Endodermal cell (in vitro differentiated cells): ENCODE data around the gene LAIR1. TPM values are rescaled to one million over a fixed set of nuclear protein-coding genes. Genes with fewer than 3 reads are reported as not detected.

Experiments used
- DNase-seq: peaks from one replicate; pipeline ENCODE4 v3.0.0-alpha.2; 2017
- H3K27ac ChIP-seq: 2 replicates; pipeline ENCODE4 v1.5.1; 2013; ENCODE audit warnings: mild to moderate bottlenecking, low read depth, low read length, moderate library complexity
- H3K27me3 ChIP-seq: 2 replicates; pipeline ENCODE4 v1.6.1; 2013; ENCODE audit warnings: mild to moderate bottlenecking, low read length, moderate library complexity; ENCODE audit not compliant: insufficient read depth, control insufficient read depth, poor library complexity, severe bottlenecking
- H3K36me3 ChIP-seq: 2 replicates; pipeline ENCODE4 v1.7.0; 2013; ENCODE audit warnings: mild to moderate bottlenecking, low read length, moderate library complexity; ENCODE audit not compliant: control insufficient read depth, insufficient read depth
- H3K4me1 ChIP-seq: one replicate; pipeline ENCODE4 v1.7.0; 2013; ENCODE audit warnings: low read length; ENCODE audit not compliant: control insufficient read depth, insufficient read depth
- H3K4me3 ChIP-seq: 2 replicates; pipeline ENCODE4 v1.5.1; 2013; ENCODE audit warnings: mild to moderate bottlenecking, low read length, moderate library complexity
- H3K9ac ChIP-seq: 2 replicates; pipeline ENCODE4 v1.6.1; 2013; ENCODE audit warnings: mild to moderate bottlenecking, low read length, moderate library complexity; ENCODE audit not compliant: poor library complexity, severe bottlenecking; ENCODE audit errors: extremely low read depth
- H3K9me3 ChIP-seq: 2 replicates; pipeline ENCODE4 v1.6.1; 2013; ENCODE audit warnings: mild to moderate bottlenecking, low read length, moderate library complexity; ENCODE audit not compliant: control insufficient read depth
- H3K27ac Mint-ChIP-seq: 2 replicates; pipeline ENCODE4 v1.8.0; 2020; ENCODE audit warnings: mixed read lengths
- H3K27me3 Mint-ChIP-seq: 2 replicates; pipeline ENCODE4 v1.8.0; 2021; ENCODE audit warnings: mild to moderate bottlenecking, mixed read lengths; ENCODE audit not compliant: insufficient read depth
- H3K36me3 Mint-ChIP-seq: 2 replicates; pipeline ENCODE4 v1.8.0; 2020; ENCODE audit warnings: low read depth, mixed read lengths
- H3K4me1 Mint-ChIP-seq: 2 replicates; pipeline ENCODE4 v1.8.0; 2020; ENCODE audit warnings: mixed read lengths
- H3K4me3 Mint-ChIP-seq: 2 replicates; pipeline ENCODE4 v1.8.0; 2020; ENCODE audit warnings: mild to moderate bottlenecking, moderate library complexity, mixed read lengths
- H3K9me3 Mint-ChIP-seq: 2 replicates; pipeline ENCODE4 v1.8.0; 2020; ENCODE audit warnings: mild to moderate bottlenecking, mixed read lengths
- CTCF ChIP-seq: fragments of 200-600 bp; sonication (generic); conservative IDR thresholded peaks from 2 replicates; pipeline ENCODE4 v1.5.0; 2021; ENCODE audit warnings: antibody characterized with exemption, mild to moderate bottlenecking
- WGBS, 2 experiments: methylation state at CpG; one replicate each; pipeline versions ENCODE4 v1.1.5 to v1.1.7; 2013; ENCODE audit warnings: missing lambda C conversion rate in 2 of 2, mixed read lengths in 1 of 2; ENCODE audit not compliant: insufficient coverage in 1 of 2, insufficient read length in 1 of 2; 5-methylcytosine and 5-hydroxymethylcytosine counted together
- total RNA-seq, 2 donors: library from RNA; stranded (reverse); fragmentation: NEBNext Ultra II Directional in 1 of 2; extraction: Animal tissue kit (Norgen Biotek cat#: 25700) in 1 of 2; gene quantifications; 2 replicates in 1 of 2; 3 replicates in 1 of 2; pipeline ENCODE4 v1.2.1, GENCODE V29; 2021

Gene LAIR1
- total RNA-seq, 2 donors from 2014 or later = not detected

- Mint-ChIP-seq H3K9me3 (peaks cover 4% of the 10 kb centered on the region), H3K4me1 (peaks cover 3% of the 10 kb centered on the region), H3K4me3 (no peak overlapping the region), H3K27ac (no peak overlapping the region), H3K36me3 (no peaks in the 10 kb centered on the region), H3K27me3 (peaks cover 16% of the 10 kb centered on the region)
- WGBS, 2 experiments = 65 to 83% methylated on average over 2 of the region's 2 CpGs
- H3K4me3 ChIP-seq = no peak overlapping the region
- no peaks in the 10 kb centered on the region for H3K36me3 ChIP-seq
- TF ChIP-seq CTCF = no peak
- no peaks in the 10 kb centered on the region for H3K4me1 ChIP-seq
- no peaks in the 10 kb centered on the region for H3K9me3 ChIP-seq
- H3K27ac ChIP-seq = no peak overlapping the region
- DNase-seq = no peak
- no peaks in the 10 kb centered on the region for H3K27me3 ChIP-seq
- H3K9ac ChIP-seq = no peak overlapping the region
Observed at GRCh38 chr19:54399189-54399588, 34.5 kb upstream of the LAIR1 start.

GRCh38 chr19:54395685-54396084, 31.0 kb upstream of the LAIR1 start:
- Mint-ChIP-seq H3K27ac (no peak overlapping the region), H3K9me3 (peaks cover 4% of the 10 kb centered on the region), H3K4me1 (peaks cover 8% of the 10 kb centered on the region), H3K27me3 (peaks cover 18% of the 10 kb centered on the region), H3K4me3 (no peak overlapping the region), H3K36me3 (no peaks in the 10 kb centered on the region)
- Histone ChIP-seq H3K4me1 (peaks cover 6% of the 10 kb centered on the region), H3K9me3 (no peaks in the 10 kb centered on the region), H3K27me3 (no peaks in the 10 kb centered on the region), H3K9ac (no peak overlapping the region), H3K4me3 (no peak overlapping the region), H3K27ac (no peak overlapping the region), H3K36me3 (no peaks in the 10 kb centered on the region)
- WGBS, 2 experiments = 59 to 65% methylated on average over 6 to 8 of the region's 8 CpGs
- no peak for TF ChIP-seq CTCF
- DNase-seq = no peak

GRCh38 chr19:54393381-54393780, 28.6 kb upstream of the LAIR1 start:
- H3K4me1 Mint-ChIP-seq = peaks cover 8% of the 10 kb centered on the region
- TF ChIP-seq CTCF = no peak
- Histone ChIP-seq H3K27ac (no peak overlapping the region), H3K9ac (no peak overlapping the region), H3K4me1 (peaks cover 6% of the 10 kb centered on the region), H3K36me3 (no peaks in the 10 kb centered on the region), H3K4me3 (no peak overlapping the region), H3K9me3 (no peaks in the 10 kb centered on the region), H3K27me3 (peaks cover 8% of the 10 kb centered on the region)
- no peak for DNase-seq
- no peak overlapping the region for H3K4me3 Mint-ChIP-seq
- H3K36me3 Mint-ChIP-seq = no peaks in the 10 kb centered on the region
- no peak overlapping the region for H3K27ac Mint-ChIP-seq
- H3K9me3 Mint-ChIP-seq = no peaks in the 10 kb centered on the region
- peaks cover 24% of the 10 kb centered on the region for H3K27me3 Mint-ChIP-seq
- WGBS, 2 experiments = 91 to 98% methylated on average over 12 to 16 of the region's 16 CpGs
